Cardiac fibroblast (primary cell): ENCODE measurements around the gene DPYSL4.

ENCODE experiments used
- DNase-seq, 2 donors: peaks; one replicate each; pipeline versions ENCODE4 v3.0.0 to v3.0.0-alpha.2; 2010; ENCODE audit warnings: low read depth in 2 of 2
- H3K4me3 ChIP-seq, 2 donors: replicated peaks in 1 of 2; 1 replicate in 1 of 2; 2 replicates in 1 of 2; pipeline ENCODE4 v1.5.1; 2011; ENCODE audit warnings: low read depth in 2 of 2, low read length in 2 of 2, mild to moderate bottlenecking in 2 of 2, moderate library complexity in 1 of 2
- CTCF ChIP-seq: IDR thresholded peaks from one replicate; pipeline ENCODE4 v1.5.1; 2011; ENCODE audit warnings: low read depth, mild to moderate bottlenecking, low read length, inconsistent platforms

Gene DPYSL4

DNA sequence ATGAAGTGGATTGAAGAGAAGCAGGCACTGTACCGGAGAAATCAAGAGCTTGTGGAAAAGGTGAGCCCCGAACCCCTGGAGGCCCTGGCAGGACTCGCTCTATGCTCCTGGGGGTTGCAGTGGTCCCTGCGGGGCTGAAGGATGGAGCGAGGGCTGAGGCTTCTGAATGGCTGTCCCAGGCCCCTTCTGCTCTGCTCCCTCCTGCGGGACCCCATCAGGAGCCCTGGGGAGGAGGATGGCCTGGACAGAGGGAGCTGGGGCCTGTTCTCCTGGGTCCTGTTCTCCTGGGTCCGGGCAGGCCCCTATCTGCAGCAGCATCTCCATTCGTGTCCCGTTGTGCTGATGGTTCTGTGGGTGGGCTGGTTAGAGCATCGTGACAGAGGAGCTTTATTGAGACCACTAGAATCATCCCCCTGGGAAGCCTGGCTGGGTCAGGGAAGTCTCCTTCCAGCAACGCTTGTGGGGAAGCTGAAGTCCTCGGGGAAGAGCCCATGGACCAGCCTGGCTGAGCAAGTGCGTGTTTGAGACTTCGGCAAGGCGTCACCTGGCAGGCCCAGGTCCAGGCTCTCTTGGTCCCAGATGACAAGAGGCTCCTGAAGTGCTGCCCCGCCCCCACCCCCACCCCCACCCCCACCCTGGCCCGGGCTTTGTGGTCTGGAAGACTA is 41.1 kb upstream of the DPYSL4 start:
- no peak for DNase-seq

GRCh38 chr10:132146271-132146671 is 40.5 kb upstream of the DPYSL4 start:
- DNase-seq = no peak
- H3K4me3 ChIP-seq = no peak overlapping the region
- no peak for TF ChIP-seq CTCF

More for the DNA sequence above, 41.1 kb upstream of the DPYSL4 start:
- no peak for TF ChIP-seq CTCF
- no peak overlapping the region for H3K4me3 ChIP-seq

GRCh38 chr10:132146941-132147915 is 39.5 kb upstream of the DPYSL4 start:
- TF ChIP-seq CTCF = no peak
- DNase-seq = no peak
- H3K4me3 ChIP-seq = no peak overlapping the region

DNA sequence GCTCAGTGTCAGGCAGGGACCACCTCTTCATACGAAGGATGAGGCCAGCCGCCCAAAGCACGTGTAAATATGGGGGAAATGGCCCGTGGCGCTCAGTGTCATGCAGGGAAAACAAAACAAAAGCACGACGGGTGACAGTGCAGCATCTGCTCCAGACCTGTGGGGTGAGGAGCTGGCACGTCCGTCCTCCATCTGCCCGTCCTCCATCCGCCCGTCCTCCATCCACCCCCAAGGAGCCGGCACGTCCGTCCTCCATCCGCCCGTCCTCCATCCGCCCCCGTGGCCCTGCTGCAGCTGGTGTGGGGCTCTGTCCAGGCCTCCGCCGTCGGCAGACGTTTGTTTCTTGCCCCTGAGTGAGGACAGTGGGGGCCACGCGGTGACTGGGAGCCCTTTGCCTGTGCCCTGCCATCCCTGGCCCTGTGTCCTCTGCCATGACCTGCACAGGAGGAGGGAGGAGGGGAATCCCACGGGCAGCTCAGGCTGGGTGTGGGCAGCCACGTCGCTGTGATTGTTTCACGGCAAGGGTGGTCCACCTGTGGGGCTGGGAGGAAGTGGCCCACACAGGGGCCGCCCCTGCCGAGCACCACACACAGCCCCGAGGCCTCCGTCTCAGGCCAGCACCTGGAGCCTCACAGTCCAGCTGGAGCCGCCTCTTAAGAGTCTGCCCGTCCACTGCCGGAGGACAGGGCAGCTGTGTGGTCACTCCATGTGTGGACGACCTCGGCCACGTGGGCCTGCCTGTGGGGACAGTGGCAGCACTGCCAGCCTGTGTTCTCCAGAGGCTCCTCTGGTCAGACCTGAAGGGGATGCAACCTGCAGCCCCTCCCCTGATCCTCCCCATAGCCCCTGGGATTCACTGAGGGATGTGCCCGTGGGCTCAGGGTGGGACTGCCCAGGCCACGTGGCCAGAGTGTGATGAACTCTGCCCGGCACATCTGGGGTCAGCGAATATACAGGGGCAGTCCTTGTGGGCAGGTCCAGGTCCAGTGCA is 38.2 kb upstream of the DPYSL4 start:
- DNase-seq = no peak
- H3K4me3 ChIP-seq = no peak overlapping the region
- TF ChIP-seq CTCF = no peak

- H3K4me3 ChIP-seq = no peak overlapping the region
- TF ChIP-seq CTCF = no peak
- DNase-seq = no peak
Measured at GRCh38 chr10:132149271-132149670, 37.5 kb upstream of the DPYSL4 start.

DNA sequence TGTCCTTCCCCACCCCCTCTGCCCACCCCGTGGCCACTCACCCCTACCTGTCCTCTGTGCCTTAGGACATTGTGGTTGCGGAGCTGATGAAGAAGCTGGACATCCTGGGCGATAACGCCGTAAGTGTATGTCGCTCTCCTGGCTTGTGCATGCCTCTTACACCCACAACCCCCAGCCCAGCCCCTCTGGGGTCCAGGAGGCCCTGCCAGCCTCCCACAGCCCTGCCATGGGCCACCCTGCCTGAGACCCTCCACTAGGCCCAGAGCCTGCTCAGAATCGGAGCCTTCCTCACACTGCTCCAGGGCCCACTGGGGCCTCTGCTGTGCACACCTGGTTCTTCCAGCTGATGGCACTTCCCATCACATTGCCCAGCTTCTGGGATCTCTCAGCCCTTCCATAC is 36.8 kb upstream of the DPYSL4 start:
- TF ChIP-seq CTCF = no peak
- no peak for DNase-seq
- H3K4me3 ChIP-seq = no peak overlapping the region
